ENCODE measurements around the gene PHTF1. TPM values are rescaled to one million over a fixed set of nuclear protein-coding genes. Genes with fewer than 3 reads are reported as not detected.
"Not testable (repeated sequence)": the region's sequence is repeated elsewhere in the genome, so short reads cannot be mapped to it uniquely, and the experiment has no call there.

PHTF1 gene
- polyA plus RNA-seq, 4 donors: 23.3 to 24.8 (median 23.9) TPM

- no peak for DNase-seq (ENCODE audit: low read depth in 4 of 4, low spot score in 3 of 4)
Measured at GRCh38 chr1:113780374-113781146, 21.3 kb upstream of the PHTF1 start.

- DNase-seq (ENCODE audit: low read depth in 4 of 4, low spot score in 3 of 4): no peak
Measured at GRCh38 chr1:113779542-113779941, 20.3 kb upstream of the PHTF1 start.

GRCh38 chr1:113777561-113777960, 18.3 kb upstream of the PHTF1 start:
- DNase-seq (ENCODE audit: low read depth in 4 of 4, low spot score in 3 of 4): no peak

- DNase-seq (ENCODE audit: low read depth in 4 of 4, low spot score in 3 of 4): no peak
Measured at GRCh38 chr1:113770031-113770430, 10.7 kb upstream of the PHTF1 start.

- no peak for DNase-seq (ENCODE audit: low read depth in 4 of 4, low spot score in 3 of 4)
Measured at GRCh38 chr1:113769601-113769970, 10.3 kb upstream of the PHTF1 start.

- no peak for DNase-seq (ENCODE audit: low read depth in 4 of 4, low spot score in 3 of 4)
Measured at GRCh38 chr1:113768916-113769600, 9.8 kb upstream of the PHTF1 start.

GRCh38 chr1:113765306-113766230, 6.3 kb upstream of the PHTF1 start:
- DNase-seq (ENCODE audit: low read depth in 4 of 4, low spot score in 3 of 4): no peak

GRCh38 chr1:113763661-113764060, 4.4 kb upstream of the PHTF1 start:
- no peak for DNase-seq (ENCODE audit: low read depth in 4 of 4, low spot score in 3 of 4)

- DNase-seq (ENCODE audit: low read depth in 4 of 4, low spot score in 3 of 4): no peak
Measured at GRCh38 chr1:113761937-113762336, 2.7 kb upstream of the PHTF1 start.

- no peak for DNase-seq (ENCODE audit: low read depth in 4 of 4, low spot score in 3 of 4)
Measured at GRCh38 chr1:113760102-113761080, 1.1 kb upstream of the PHTF1 start.

- DNase-seq (ENCODE audit: low read depth in 4 of 4, low spot score in 3 of 4): peak; percentile 28 to 58 (median 30)
Measured at GRCh38 chr1:113758631-113759332, 504 bp downstream of the PHTF1 start.

- DNase-seq (ENCODE audit: low read depth in 4 of 4, low spot score in 3 of 4): no peak
Measured at GRCh38 chr1:113756461-113756860, 2.8 kb downstream of the PHTF1 start.

GRCh38 chr1:113753333-113753732, 6.0 kb downstream of the PHTF1 start:
- not testable (repeated sequence) for DNase-seq (ENCODE audit: low read depth in 4 of 4, low spot score in 3 of 4)

GRCh38 chr1:113751516-113751915, 7.8 kb downstream of the PHTF1 start:
- no peak for DNase-seq (ENCODE audit: low read depth in 4 of 4, low spot score in 3 of 4)

GRCh38 chr1:113751114-113751513, 8.2 kb downstream of the PHTF1 start:
- DNase-seq (ENCODE audit: low read depth in 4 of 4, low spot score in 3 of 4): no peak

GRCh38 chr1:113749402-113749801, 9.9 kb downstream of the PHTF1 start:
- DNase-seq (ENCODE audit: low read depth in 4 of 4, low spot score in 3 of 4): no peak

GRCh38 chr1:113747376-113747775, 11.9 kb downstream of the PHTF1 start:
- DNase-seq (ENCODE audit: low read depth in 4 of 4, low spot score in 3 of 4): no peak

- DNase-seq (ENCODE audit: low read depth in 4 of 4, low spot score in 3 of 4): no peak
Measured at GRCh38 chr1:113745425-113745824, 13.9 kb downstream of the PHTF1 start.

GRCh38 chr1:113744114-113744513, 15.2 kb downstream of the PHTF1 start:
- no peak for DNase-seq (ENCODE audit: low read depth in 4 of 4, low spot score in 3 of 4)
